NT2/D1 (cell line): ENCODE measurements around the gene GPR62.

Experiments
- SUZ12 ChIP-seq: IDR thresholded peaks from 2 replicates; pipeline ENCODE4 v1.6.1; 2011; ENCODE audit not compliant: insufficient read length, insufficient read depth; ENCODE audit errors: extremely low read depth
- YY1 ChIP-seq: IDR thresholded peaks from 2 replicates; pipeline ENCODE4 v1.6.1; 2011; ENCODE audit not compliant: insufficient read length, insufficient read depth
- ZNF274 ChIP-seq: IDR thresholded peaks from 2 replicates; pipeline ENCODE4 v1.6.1; 2011; ENCODE audit warnings: mild to moderate bottlenecking, low read depth, low read length

DNA sequence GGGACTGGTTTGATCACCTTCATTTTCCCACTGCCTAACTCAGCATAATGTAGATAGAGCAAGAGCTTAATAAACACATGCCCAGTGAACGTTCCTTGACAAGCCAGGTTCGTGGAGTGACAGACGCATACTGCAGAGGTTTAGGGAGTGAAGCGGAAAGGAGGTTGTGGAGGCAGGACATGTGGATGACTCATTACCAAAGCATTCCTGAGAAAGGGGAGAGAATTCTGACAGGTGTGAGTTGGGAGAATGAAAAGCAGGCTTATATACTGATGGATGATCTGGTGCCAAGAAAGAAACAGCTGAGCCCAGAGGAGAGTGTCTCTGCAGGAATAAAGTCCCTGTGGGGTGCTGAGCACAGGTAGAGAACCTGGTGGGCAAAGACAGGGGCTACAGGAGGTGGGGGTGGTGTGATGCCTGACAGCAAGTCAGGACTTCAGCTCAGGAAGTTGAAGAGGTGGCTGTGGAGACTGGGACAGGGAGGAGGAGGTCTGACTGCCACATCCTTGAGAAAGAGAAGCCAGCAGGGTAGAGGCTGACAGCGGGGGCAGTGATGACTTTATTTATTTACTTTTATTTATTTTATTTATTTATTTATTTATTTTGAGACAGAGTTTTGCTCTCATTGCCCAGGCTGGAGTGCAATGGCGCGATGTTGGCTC, 42.9 kb downstream of the GPR62 start:
- no peak for TF ChIP-seq YY1
- no peak for TF ChIP-seq ZNF274
- no peak for TF ChIP-seq SUZ12
